Measurements from ENCODE around the gene AMBP.

Gene AMBP

DNA sequence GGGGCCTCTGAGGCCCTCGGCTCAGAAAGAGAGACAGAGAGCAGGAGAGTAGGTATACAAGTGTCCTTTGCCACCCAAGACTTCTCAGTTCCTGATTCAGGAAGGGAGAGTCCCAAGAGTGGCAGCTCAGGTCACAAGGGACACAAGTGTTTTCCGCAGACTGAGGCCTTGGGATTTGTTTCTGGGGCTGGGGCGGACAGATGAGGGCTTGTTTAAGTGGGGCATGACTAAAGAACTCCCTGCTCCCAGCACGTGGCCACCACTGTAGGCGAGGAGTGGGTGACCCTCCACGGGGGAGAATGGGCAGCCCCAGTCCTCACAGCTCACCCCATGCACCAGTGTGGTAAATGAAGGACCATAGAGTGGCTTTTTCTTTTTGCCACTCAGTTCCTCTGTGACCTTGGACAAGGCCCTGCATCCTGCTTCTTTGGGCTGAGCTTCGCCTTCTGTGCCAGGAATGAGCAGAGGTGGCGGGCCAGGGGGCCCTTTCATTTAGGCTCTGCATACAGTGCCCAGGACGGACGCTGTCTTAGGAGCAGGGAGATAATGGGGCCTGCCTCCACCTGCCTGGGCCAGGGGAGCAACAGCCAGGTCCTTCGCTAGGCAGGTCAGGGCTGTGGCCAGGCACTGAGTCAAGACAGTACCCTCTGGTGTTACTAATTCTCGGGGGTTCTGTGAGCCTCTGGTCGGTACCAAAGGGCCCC, 50.8 kb downstream of the AMBP start:
- H3K36me3 ChIP-seq (replicated peaks; ENCODE audit: insufficient read depth, low read length): no peaks in the 10 kb centered on the region
- no peak overlapping the region for H3K9ac ChIP-seq (ENCODE audit: low read length)
- no peak for DNase-seq
- H3K4me3 ChIP-seq (ENCODE audit: low read length): no peak overlapping the region
- H3K4me1 ChIP-seq (ENCODE audit: low read length): no peaks in the 10 kb centered on the region
- H3K27me3 ChIP-seq (replicated peaks; ENCODE audit: insufficient read depth, low read length): no peaks in the 10 kb centered on the region
- H3K9me3 ChIP-seq (replicated peaks; ENCODE audit: insufficient read depth, low read length): no peaks in the 10 kb centered on the region
- TF ChIP-seq EZH2 (optimal IDR thresholded peaks at IDR 0.05; ENCODE audit: low read depth, low read length): no peak
- TF ChIP-seq, protein P1, sequence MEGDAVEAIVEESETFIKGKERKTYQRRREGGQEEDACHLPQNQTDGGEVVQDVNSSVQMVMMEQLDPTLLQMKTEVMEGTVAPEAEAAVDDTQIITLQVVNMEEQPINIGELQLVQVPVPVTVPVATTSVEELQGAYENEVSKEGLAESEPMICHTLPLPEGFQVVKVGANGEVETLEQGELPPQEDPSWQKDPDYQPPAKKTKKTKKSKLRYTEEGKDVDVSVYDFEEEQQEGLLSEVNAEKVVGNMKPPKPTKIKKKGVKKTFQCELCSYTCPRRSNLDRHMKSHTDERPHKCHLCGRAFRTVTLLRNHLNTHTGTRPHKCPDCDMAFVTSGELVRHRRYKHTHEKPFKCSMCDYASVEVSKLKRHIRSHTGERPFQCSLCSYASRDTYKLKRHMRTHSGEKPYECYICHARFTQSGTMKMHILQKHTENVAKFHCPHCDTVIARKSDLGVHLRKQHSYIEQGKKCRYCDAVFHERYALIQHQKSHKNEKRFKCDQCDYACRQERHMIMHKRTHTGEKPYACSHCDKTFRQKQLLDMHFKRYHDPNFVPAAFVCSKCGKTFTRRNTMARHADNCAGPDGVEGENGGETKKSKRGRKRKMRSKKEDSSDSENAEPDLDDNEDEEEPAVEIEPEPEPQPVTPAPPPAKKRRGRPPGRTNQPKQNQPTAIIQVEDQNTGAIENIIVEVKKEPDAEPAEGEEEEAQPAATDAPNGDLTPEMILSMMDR (IDR thresholded peaks at IDR 0.05; ENCODE audit: low read length): no peak
- no peak for TF ChIP-seq EZH2phosphoT487 (IDR thresholded peaks at IDR 0.05; ENCODE audit: low read length)
- no peaks in the 10 kb centered on the region for H4K20me1 ChIP-seq (ENCODE audit: insufficient read depth, low read length)
- H3K27ac ChIP-seq (ENCODE audit: low read length): no peak overlapping the region
- H3K79me2 ChIP-seq (ENCODE audit: low read length): no peaks in the 10 kb centered on the region
- no peaks in the 10 kb centered on the region for H3F3A ChIP-seq (ENCODE audit: insufficient read depth, low read length)
- H2AFZ ChIP-seq (ENCODE audit: low read length): no peak overlapping the region
- no peaks in the 10 kb centered on the region for H3K9me2 ChIP-seq (replicated peaks; ENCODE audit: insufficient read depth, low read length)
- no peak overlapping the region for H3K4me2 ChIP-seq (ENCODE audit: low read depth, low read length)

DNA sequence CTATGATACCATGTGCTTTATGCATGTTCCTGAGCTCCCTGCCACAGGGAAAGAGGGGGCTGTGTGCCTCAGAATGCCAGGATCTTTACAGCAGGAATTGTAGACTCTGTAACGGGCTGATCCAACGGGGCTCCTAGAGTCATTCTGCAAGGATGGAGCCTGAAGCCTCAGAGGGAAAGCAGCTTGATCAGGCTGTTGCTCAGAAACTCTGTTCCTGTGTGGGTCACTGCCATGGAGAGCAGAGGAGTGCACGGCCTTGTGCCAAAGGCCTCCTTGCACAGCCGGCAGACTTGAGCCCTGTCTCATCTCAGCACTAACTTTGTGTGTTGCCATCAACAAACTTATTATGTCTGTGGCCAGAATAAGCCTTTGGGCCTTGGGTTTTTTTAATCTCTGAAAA, 51.8 kb downstream of the AMBP start:
- Histone ChIP-seq H3F3A (ENCODE audit: insufficient read depth, low read length) (no peaks in the 10 kb centered on the region), H2AFZ (ENCODE audit: low read length) (no peak overlapping the region), H3K4me2 (ENCODE audit: low read depth, low read length) (no peak overlapping the region), H3K9ac (ENCODE audit: low read length) (no peak overlapping the region), H3K9me3 (replicated peaks; ENCODE audit: insufficient read depth, low read length) (no peaks in the 10 kb centered on the region), H3K4me3 (ENCODE audit: low read length) (no peak overlapping the region), H3K36me3 (replicated peaks; ENCODE audit: insufficient read depth, low read length) (no peaks in the 10 kb centered on the region), H3K79me2 (ENCODE audit: low read length) (no peaks in the 10 kb centered on the region), H4K20me1 (ENCODE audit: insufficient read depth, low read length) (no peaks in the 10 kb centered on the region), H3K27me3 (replicated peaks; ENCODE audit: insufficient read depth, low read length) (no peaks in the 10 kb centered on the region), H3K9me2 (replicated peaks; ENCODE audit: insufficient read depth, low read length) (no peaks in the 10 kb centered on the region), H3K4me1 (ENCODE audit: low read length) (no peaks in the 10 kb centered on the region), H3K27ac (ENCODE audit: low read length) (no peak overlapping the region)
- no peak for DNase-seq
- TF ChIP-seq, protein P1 (IDR thresholded peaks at IDR 0.05; ENCODE audit: low read length): no peak
- TF ChIP-seq EZH2phosphoT487 (IDR thresholded peaks at IDR 0.05; ENCODE audit: low read length): no peak
- no peak for TF ChIP-seq EZH2 (optimal IDR thresholded peaks at IDR 0.05; ENCODE audit: low read depth, low read length)

DNA sequence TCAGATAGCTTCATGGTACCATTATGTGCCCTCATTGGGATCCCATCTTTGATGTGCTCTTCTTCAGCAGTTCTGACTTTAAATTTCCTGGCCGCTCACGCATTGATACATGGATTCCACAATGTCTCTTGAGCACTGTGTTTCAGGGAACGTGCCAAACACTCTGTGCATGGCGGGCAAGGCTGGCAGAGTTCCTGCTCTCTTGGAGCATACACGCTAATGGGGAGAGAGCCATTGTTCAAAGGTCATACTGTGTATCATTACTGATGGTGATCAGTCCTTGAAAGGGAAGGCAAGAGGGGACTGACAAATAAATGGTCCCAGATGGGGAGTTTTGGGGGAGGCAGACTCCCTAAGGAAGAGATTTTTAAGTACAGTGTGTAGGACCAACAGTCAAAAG, 52.3 kb downstream of the AMBP start:
- no peaks in the 10 kb centered on the region for H3K4me1 ChIP-seq (ENCODE audit: low read length)
- no peak overlapping the region for H3K4me2 ChIP-seq (ENCODE audit: low read depth, low read length)
- TF ChIP-seq EZH2phosphoT487 (IDR thresholded peaks at IDR 0.05; ENCODE audit: low read length): no peak
- no peak for TF ChIP-seq EZH2 (optimal IDR thresholded peaks at IDR 0.05; ENCODE audit: low read depth, low read length)
- no peaks in the 10 kb centered on the region for H3K79me2 ChIP-seq (ENCODE audit: low read length)
- H3K36me3 ChIP-seq (replicated peaks; ENCODE audit: insufficient read depth, low read length): no peaks in the 10 kb centered on the region
- no peak overlapping the region for H2AFZ ChIP-seq (ENCODE audit: low read length)
- H3K4me3 ChIP-seq (ENCODE audit: low read length): no peak overlapping the region
- no peaks in the 10 kb centered on the region for H3F3A ChIP-seq (ENCODE audit: insufficient read depth, low read length)
- H3K27me3 ChIP-seq (replicated peaks; ENCODE audit: insufficient read depth, low read length): no peaks in the 10 kb centered on the region
- no peaks in the 10 kb centered on the region for H3K9me2 ChIP-seq (replicated peaks; ENCODE audit: insufficient read depth, low read length)
- H3K9me3 ChIP-seq (replicated peaks; ENCODE audit: insufficient read depth, low read length): no peaks in the 10 kb centered on the region
- DNase-seq: no peak
- H3K9ac ChIP-seq (ENCODE audit: low read length): no peak overlapping the region
- H4K20me1 ChIP-seq (ENCODE audit: insufficient read depth, low read length): no peaks in the 10 kb centered on the region
- H3K27ac ChIP-seq (ENCODE audit: low read length): no peak overlapping the region

DNA sequence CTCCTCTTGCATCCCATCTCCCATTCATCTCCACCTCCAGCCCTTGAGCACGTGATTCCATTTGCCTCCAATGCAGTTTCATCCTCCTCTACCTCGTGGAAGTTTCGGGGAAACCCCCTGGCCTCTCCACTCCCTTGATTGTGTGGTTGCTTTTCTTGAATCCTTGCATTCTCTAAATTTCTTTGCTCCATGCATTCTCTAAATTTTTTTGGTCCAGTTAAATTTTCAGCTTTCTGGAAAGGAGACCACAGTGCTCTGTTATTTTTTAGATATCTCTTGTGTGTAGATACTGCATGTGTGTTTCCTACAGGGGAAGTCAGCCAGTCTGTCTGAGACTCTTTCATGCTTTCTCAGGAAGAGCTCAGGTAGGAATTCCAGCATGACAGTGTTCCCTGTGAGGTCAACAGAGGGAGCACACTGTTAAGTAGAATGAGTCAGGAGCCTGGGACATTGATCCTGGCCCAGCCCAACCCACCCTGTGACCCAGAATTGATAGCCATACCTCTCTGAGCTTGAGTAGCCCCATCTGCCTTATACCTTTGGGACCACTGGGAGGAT, 52.8 kb downstream of the AMBP start:
- Histone ChIP-seq H3K9me3 (replicated peaks; ENCODE audit: insufficient read depth, low read length) (no peaks in the 10 kb centered on the region), H3K27me3 (replicated peaks; ENCODE audit: insufficient read depth, low read length) (no peaks in the 10 kb centered on the region), H3K9me2 (replicated peaks; ENCODE audit: insufficient read depth, low read length) (no peaks in the 10 kb centered on the region), H3K4me3 (ENCODE audit: low read length) (no peak overlapping the region), H2AFZ (ENCODE audit: low read length) (no peak overlapping the region), H3F3A (ENCODE audit: insufficient read depth, low read length) (no peaks in the 10 kb centered on the region), H3K4me1 (ENCODE audit: low read length) (no peaks in the 10 kb centered on the region), H3K79me2 (ENCODE audit: low read length) (no peaks in the 10 kb centered on the region), H4K20me1 (ENCODE audit: insufficient read depth, low read length) (no peaks in the 10 kb centered on the region), H3K9ac (ENCODE audit: low read length) (no peak overlapping the region), H3K36me3 (replicated peaks; ENCODE audit: insufficient read depth, low read length) (no peaks in the 10 kb centered on the region), H3K27ac (ENCODE audit: low read length) (no peak overlapping the region), H3K4me2 (ENCODE audit: low read depth, low read length) (no peak overlapping the region)
- no peak for DNase-seq
- TF ChIP-seq EZH2 (optimal IDR thresholded peaks at IDR 0.05; ENCODE audit: low read depth, low read length): no peak

All from MM.1S (cell line).